ENCODE results near the gene METTL6. TPM values are rescaled to one million over a fixed set of nuclear protein-coding genes. Genes with fewer than 3 reads are reported as not detected.
A peak's percentile ranks its signal among the peaks of the same experiment; 100 is the strongest.

Gene METTL6
- polyA plus RNA-seq, 1 experiment = 25.9 TPM

- H3K4me3 ChIP-seq (ENCODE audit: low read depth, low read length) = no peak overlapping the region
- H3K9me3 ChIP-seq (ENCODE audit: control insufficient read depth, insufficient read depth, low read length) = no peaks in the 10 kb centered on the region
- no peaks in the 10 kb centered on the region for H3K27me3 ChIP-seq (ENCODE audit: control insufficient read depth, insufficient read depth, low read length)
- ChIA-PET POLR2A (no interaction called here), CTCF (interaction anchor here (0.7 to 3.2 kb wide), 2 partner anchors 141 to 206 kb away, joined by 3 to 43 read pairs; no protein-coding TSS in a partner anchor)
- no peak for DNase-seq (ENCODE audit: low read depth, low spot score)
- TF ChIP-seq CTCF (IDR thresholded peaks at IDR 0.05; ENCODE audit: low read depth, low read length) = no peak
- no peak overlapping the region for H3K27ac ChIP-seq (ENCODE audit: low read depth, low read length)
Observed at GRCh38 chr3:15409239-15409638, 18.1 kb downstream of the METTL6 start.

- CTCF ChIA-PET = interaction anchor here (0.6 to 6.0 kb wide), 66 partner anchors 9 to 479 kb away, joined by 3 to 247 read pairs (median 4); partner anchors contain the start of genes CAPN7 and SH3BP5
- peak; percentile 23 for DNase-seq (ENCODE audit: low read depth, low spot score)
- Histone ChIP-seq H3K27me3 (ENCODE audit: control insufficient read depth, insufficient read depth, low read length) (no peaks in the 10 kb centered on the region), H3K27ac (ENCODE audit: low read depth, low read length) (no peak overlapping the region), H3K9me3 (ENCODE audit: control insufficient read depth, insufficient read depth, low read length) (no peaks in the 10 kb centered on the region), H3K4me3 (ENCODE audit: low read depth, low read length) (no peak overlapping the region)
- TF ChIP-seq CTCF (IDR thresholded peaks at IDR 0.05; ENCODE audit: low read depth, low read length) = peak; percentile 68
- POLR2A ChIA-PET = no interaction called here
Observed at GRCh38 chr3:15405448-15406050, 21.8 kb downstream of the METTL6 start.

DNA sequence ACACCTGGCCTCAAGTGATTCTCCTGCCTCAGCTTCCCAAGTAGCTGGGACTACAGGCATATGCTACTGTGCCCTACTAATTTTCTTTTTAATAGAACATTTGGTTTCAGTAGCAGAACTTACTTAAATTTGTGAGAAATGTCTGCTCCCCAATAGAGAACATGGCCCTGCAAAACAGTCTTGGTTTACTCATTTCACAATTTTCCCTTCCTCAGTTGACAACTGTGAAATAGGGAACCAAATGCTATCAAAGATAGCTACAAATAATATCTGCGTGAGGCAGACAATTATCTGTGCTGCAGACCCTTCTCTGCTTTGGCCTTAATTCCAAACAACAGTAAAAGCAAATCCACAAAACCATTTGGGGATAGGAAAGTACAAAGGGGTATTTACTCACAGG, 22.6 kb downstream of the METTL6 start:
- TF ChIP-seq CTCF (IDR thresholded peaks at IDR 0.05; ENCODE audit: low read depth, low read length) = no peak
- Histone ChIP-seq H3K27me3 (ENCODE audit: control insufficient read depth, insufficient read depth, low read length) (no peaks in the 10 kb centered on the region), H3K4me3 (ENCODE audit: low read depth, low read length) (no peak overlapping the region), H3K27ac (ENCODE audit: low read depth, low read length) (no peak overlapping the region), H3K9me3 (ENCODE audit: control insufficient read depth, insufficient read depth, low read length) (no peaks in the 10 kb centered on the region)
- ChIA-PET POLR2A (no interaction called here), CTCF (interaction anchor here (0.6 to 6.0 kb wide), 57 partner anchors 10 to 478 kb away, joined by 3 to 247 read pairs (median 5); partner anchors contain the start of genes CAPN7 and SH3BP5)
- no peak for DNase-seq (ENCODE audit: low read depth, low spot score)

DNA sequence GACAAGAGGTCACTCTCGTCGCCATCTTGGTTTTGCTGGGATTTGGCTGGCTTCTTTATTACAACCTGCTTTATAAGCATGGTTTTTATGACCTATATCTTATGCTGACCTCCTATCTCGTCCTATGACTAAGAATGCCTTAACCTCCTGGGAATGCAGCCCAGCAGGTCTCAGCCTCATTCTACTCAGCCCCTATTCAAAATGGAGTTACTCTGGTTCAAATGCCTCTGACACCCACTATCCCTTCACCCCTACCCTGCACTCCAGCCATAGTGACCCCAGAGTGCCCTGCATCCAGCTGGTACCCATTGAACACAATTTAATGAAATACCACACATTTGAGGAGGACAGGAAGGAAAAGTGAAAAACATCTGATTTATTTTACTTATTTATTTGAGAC, 23.4 kb downstream of the METTL6 start:
- no peak for TF ChIP-seq CTCF (IDR thresholded peaks at IDR 0.05; ENCODE audit: low read depth, low read length)
- H3K9me3 ChIP-seq (ENCODE audit: control insufficient read depth, insufficient read depth, low read length) = no peaks in the 10 kb centered on the region
- no peak for DNase-seq (ENCODE audit: low read depth, low spot score)
- H3K27ac ChIP-seq (ENCODE audit: low read depth, low read length) = no peak overlapping the region
- ChIA-PET CTCF (interaction anchor here (1.2 to 6.0 kb wide), 7 partner anchors 27 to 300 kb away, joined by 4 to 247 read pairs (median 14); partner anchors contain the start of genes CAPN7 and SH3BP5), POLR2A (no interaction called here)
- no peaks in the 10 kb centered on the region for H3K27me3 ChIP-seq (ENCODE audit: control insufficient read depth, insufficient read depth, low read length)
- H3K4me3 ChIP-seq (ENCODE audit: low read depth, low read length) = no peak overlapping the region

DNA sequence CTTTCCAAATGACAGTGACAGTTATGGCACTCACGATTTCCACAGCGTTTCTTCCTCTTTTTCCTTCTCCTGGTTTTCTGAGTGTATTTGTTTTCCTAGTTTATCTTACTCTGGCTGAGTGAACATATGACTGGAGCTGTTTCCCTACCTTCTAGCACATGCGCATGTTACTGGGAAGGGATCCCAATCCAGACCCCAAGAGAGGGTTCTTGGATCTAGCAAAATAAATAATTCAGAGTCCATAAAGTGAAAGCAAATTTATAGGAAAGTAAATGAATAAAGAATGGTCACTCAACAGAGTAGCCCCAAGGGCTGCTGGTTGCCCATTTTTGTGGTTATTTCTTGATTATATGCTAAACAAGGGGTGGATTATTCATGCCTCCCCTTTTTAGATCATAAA, 23.8 kb downstream of the METTL6 start:
- DNase-seq (ENCODE audit: low read depth, low spot score) = no peak
- no peaks in the 10 kb centered on the region for H3K27me3 ChIP-seq (ENCODE audit: control insufficient read depth, insufficient read depth, low read length)
- POLR2A ChIA-PET = no interaction called here
- TF ChIP-seq CTCF (IDR thresholded peaks at IDR 0.05; ENCODE audit: low read depth, low read length) = no peak
- CTCF ChIA-PET = interaction anchor here (0.9 to 6.0 kb wide), 3 partner anchors 136 to 201 kb away, joined by 3 to 247 read pairs (median 135); partner anchors contain the start of gene CAPN7
- H3K9me3 ChIP-seq (ENCODE audit: control insufficient read depth, insufficient read depth, low read length) = no peaks in the 10 kb centered on the region
- H3K27ac ChIP-seq (ENCODE audit: low read depth, low read length) = no peak overlapping the region
- H3K4me3 ChIP-seq (ENCODE audit: low read depth, low read length) = no peak overlapping the region

Data from AG04450 (cell line).